Measurements from ENCODE around the gene UPK3BL1.
"Not testable (repeated sequence)": the region's sequence is repeated elsewhere in the genome, so short reads cannot be mapped to it uniquely, and the experiment has no call there.

UPK3BL1 gene, protein sequence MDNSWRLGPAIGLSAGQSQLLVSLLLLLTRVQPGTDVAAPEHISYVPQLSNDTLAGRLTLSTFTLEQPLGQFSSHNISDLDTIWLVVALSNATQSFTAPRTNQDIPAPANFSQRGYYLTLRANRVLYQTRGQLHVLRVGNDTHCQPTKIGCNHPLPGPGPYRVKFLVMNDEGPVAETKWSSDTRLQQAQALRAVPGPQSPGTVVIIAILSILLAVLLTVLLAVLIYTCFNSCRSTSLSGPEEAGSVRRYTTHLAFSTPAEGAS

DNA sequence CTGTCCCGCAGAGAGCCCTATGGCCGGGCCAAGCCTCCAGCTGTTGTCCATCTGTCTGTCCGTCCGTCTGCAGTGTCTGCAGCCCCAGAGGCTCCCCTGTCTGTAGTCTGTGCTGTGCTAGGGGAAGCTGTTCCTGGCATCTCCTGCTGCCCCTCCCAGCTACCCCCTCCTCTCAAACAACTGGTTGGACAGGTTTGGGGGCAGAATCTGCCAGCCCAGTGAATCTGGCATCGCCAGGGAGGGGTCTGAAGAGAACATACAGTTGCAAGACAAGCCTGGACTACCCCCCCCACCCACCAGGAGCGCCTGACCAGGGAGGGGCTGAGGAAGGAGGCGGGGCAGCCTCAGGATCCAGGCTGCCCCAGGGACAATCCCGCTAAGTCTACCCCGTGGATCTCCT lies at the start of gene UPK3BL1:
TSS of gene UPK3BL1 (minus strand) at position 101 of the 400 bp plus-strand sequence. CDS start at position 51, 50 bp downstream.
- not testable (repeated sequence) for DNase-seq

DNA sequence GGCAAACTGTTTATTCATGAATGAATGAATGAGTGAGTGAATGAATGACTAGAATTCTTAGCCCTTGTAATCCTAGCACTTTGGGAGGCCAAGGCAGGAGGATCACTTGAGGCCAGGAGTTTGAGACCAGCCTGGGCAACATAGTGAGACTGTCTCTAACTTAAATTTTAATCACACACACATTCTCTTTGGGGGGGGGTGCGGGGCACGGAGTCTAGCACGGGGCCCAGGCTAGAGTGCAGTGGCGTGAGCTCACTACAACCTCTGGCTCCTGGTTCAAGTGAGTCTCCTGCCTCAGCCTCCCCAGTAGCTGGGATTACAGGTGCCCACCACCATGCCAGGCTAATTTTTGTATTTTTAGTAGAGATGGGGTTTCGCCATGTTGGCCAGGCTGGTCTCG lies 48.0 kb upstream of the UPK3BL1 start:
- not testable (repeated sequence) for DNase-seq

DNA sequence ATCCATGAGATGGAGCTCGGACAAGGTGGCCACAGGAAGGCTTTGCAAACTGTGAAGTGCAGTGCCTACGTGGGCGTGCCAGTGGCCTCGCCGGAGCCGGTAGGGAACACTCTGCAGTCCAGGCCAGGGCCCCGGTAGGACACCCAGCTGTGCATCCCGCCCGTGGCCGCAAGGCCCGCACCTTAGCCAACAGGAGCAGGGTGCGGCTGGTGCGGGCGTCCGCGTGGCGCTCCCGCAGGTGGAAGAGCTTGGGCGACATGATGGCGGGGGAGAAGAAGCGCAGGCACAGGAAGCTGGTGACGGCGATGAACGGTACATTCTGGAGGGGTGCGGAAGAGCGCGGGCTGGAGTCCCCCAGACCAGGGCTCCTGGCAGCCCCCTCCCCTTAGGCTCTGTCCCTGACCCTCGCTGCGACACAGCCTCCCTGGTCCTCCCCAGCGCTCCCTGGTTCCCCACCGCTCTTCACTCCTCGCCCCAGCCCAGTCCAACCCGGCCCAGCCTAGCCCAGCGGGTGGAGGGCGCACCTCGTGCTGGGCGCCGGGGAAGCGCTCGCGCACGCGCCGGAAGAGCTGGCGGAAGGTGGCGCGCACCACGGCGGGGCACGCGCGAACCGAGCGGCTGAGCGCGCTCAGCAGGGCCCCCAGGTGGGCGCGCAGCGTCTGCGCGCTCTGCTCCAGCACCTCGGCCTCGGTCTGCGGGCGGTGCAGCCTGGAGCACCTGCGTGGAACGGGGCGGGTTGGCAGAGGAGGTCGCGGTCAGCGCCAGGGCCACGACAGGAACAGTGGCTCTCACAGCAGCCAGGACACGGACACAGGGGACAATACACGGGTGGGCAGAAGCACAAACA lies 47.1 kb upstream of the UPK3BL1 start:
- peak; percentile 3 for DNase-seq

DNA sequence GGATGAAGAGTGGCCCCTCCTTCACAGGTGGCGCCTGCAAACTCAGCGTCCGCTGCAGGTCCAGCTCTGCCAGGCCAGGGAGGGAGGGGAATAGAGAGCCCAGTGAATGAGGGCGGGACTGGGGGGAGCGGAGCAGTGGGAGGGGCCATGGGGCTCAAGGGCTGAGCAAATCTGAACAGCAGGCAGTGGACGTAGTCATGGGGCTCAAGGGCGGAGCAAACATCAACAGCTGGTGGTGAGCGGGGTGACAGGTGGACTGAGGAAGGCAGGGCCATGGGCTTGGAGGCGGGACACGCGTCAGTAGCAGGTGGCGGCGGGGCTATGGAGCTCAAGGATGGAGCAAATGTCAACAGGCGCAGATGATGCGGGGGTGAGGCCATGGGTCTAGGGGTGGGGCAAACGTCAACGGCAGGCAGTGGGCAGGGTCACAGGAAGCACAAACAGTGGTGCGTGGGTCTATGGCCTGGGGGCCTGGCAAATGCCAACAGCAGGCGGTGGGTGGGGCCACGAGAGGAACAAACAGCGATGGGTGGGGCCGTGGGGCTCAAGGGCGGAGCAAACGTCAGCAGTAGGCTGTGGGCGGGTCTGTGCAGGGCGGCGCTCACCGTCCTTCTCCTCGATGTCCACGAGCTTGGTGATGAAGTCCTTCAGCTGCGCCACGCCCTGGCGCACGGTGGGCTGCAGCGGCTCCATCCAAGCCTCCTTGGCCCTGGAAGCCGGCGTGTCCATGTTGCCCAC lies 45.9 kb upstream of the UPK3BL1 start:
- not testable (repeated sequence) for DNase-seq

- DNase-seq, result not testable (repeated sequence)
Measured at GRCh38 chr7:102682560-102682959, 40.0 kb upstream of the UPK3BL1 start.

DNA sequence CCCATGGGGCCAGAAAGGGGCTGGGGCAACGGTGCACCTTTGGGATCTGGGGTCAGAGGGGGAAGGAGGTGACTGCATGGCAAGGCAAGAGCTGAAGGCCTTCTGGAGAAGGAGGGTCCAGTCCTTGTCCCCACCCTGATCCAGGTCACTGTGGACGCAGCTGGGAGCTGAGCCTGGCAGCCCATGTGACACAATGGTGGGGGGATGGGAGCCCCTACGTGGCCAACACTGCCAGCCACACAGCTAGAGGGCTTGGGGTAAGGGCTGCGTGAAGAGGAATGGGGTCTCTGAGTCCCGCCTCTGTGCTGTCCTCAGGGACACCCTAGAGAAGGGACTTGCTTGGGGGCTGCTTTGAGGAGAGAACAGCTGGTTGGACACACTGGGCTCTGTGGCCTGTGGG lies 38.2 kb upstream of the UPK3BL1 start:
- not testable (repeated sequence) for DNase-seq

- DNase-seq, result not testable (repeated sequence)
Measured at GRCh38 chr7:102675545-102675944, 33.0 kb upstream of the UPK3BL1 start.

- not testable (repeated sequence) for DNase-seq
Measured at GRCh38 chr7:102673447-102674067, 31.0 kb upstream of the UPK3BL1 start.

GRCh38 chr7:102671956-102672307 lies 29.3 kb upstream of the UPK3BL1 start:
- DNase-seq, result not testable (repeated sequence)

- DNase-seq, result peak; percentile 5
Measured at GRCh38 chr7:102671166-102671955, 28.8 kb upstream of the UPK3BL1 start, which contains the start of gene POLR2J2. POLR2J2 (minus strand) TSS chr7:102671663; CDS start chr7:102671601, 62 bp downstream.

- DNase-seq, result not testable (repeated sequence)
Measured at GRCh38 chr7:102667523-102667922, 24.9 kb upstream of the UPK3BL1 start.

- not testable (repeated sequence) for DNase-seq
Measured at GRCh38 chr7:102666850-102667249, 24.3 kb upstream of the UPK3BL1 start.

GRCh38 chr7:102664765-102665164 lies 22.2 kb upstream of the UPK3BL1 start:
- not testable (repeated sequence) for DNase-seq

- not testable (repeated sequence) for DNase-seq
Measured at GRCh38 chr7:102649924-102650323, 7.3 kb upstream of the UPK3BL1 start, which contains the start of gene SPDYE2B. SPDYE2B (plus strand) TSS chr7:102650319; CDS start chr7:102652349, 2,030 bp downstream.

GRCh38 chr7:102647813-102648212 lies 5.2 kb upstream of the UPK3BL1 start:
- not testable (repeated sequence) for DNase-seq

DNA sequence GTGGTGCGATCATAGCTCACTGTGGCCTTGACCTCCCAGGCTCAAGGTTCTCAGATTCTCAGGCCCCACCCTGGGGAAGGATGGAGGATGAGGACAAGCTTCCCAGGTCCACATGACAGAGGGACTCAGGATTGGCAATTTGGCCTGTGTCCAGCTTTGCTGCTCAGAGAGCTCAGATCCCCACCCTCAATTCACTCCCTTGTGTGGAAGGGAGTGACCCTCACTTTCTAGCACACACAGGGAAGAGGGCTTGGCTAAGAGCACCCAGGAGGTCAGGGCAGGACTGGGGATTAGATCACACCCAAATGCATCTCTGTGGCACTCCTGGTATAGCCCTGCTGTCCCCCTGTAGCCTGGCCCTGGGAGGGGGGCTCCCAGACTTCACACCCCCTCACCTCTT lies 813 bp upstream of the UPK3BL1 start:
- not testable (repeated sequence) for DNase-seq

DNA sequence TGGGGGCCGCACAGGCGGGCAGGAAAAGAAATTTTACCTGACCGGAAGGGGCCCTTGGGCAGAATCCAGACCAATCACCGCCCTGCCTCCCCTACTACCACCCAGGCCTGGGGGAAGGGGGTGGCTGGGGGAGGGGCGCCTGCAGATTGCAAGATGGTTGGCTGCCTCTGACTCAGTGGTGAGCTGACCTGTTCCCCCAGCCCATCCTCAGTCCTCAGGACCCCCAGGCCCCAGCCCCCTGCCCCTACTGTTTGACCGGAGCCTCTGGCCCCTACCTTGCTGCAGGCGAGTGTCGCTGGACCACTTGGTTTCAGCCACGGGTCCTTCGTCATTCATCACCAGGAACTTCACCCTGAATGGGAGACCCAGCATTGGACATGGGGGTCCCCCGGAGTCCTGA lies 3.7 kb downstream of the UPK3BL1 start:
- not testable (repeated sequence) for DNase-seq

GRCh38 chr7:102636956-102637355 lies 5.6 kb downstream of the UPK3BL1 start:
- not testable (repeated sequence) for DNase-seq

DNA sequence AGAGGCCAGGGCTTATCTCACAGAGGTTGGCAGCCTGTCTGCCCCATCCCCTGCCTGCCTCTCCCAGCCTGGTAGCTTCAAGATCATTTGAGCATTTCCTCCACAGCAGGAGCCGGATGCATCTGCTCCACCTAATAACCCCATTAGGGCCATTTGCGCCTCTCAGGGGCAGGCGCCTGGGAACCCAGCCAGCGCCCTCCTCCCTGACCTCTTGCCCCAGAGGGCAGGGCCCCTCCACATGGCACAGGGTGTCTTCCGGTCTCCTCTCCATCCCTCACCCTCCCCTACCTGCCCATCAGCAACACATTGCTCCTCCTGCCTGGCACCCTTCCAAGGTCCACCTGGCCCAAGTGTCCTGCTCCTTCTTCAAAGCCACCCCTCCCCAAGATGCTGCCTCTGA lies 7.2 kb downstream of the UPK3BL1 start:
- DNase-seq, result not testable (repeated sequence)

- not testable (repeated sequence) for DNase-seq
Measured at GRCh38 chr7:102634299-102634698, 8.3 kb downstream of the UPK3BL1 start.

- DNase-seq, result not testable (repeated sequence)
Measured at GRCh38 chr7:102630622-102631021, 12.0 kb downstream of the UPK3BL1 start.
